MM.1S (cell line): ENCODE data around the gene LRRC37A.
"Not testable (repeated sequence)": the region's sequence is repeated elsewhere in the genome, so short reads cannot be mapped to it uniquely, and the experiment has no call there.

ENCODE experiments used
- DNase-seq: peaks from one replicate; pipeline ENCODE4 v3.0.0-alpha.2; 2015
- H2AFZ ChIP-seq: fragments of 300-600 bp; sonication (generic); 2 replicates; pipeline ENCODE4 v1.6.0; 2016; ENCODE audit warnings: antibody characterized with exemption, low read length
- H3F3A ChIP-seq: fragments of 300-600 bp; sonication (generic); 2 replicates; pipeline ENCODE4 v1.6.1; 2016; ENCODE audit warnings: mild to moderate bottlenecking, antibody characterized with exemption, low read length, moderate library complexity, mixed read lengths; ENCODE audit not compliant: insufficient read depth
- H3K27ac ChIP-seq: fragments of 300-600 bp; sonication (generic); 2 replicates; pipeline ENCODE4 v1.5.1; 2016; ENCODE audit warnings: mild to moderate bottlenecking, low read length
- H3K27me3 ChIP-seq: fragments of 300-600 bp; sonication (generic); replicated peaks from 2 replicates; pipeline ENCODE4 v1.6.0; 2016; ENCODE audit warnings: low read length; ENCODE audit not compliant: insufficient read depth
- H3K36me3 ChIP-seq: fragments of 300-600 bp; sonication (generic); replicated peaks from 2 replicates; pipeline ENCODE4 v1.6.1; 2016; ENCODE audit warnings: mild to moderate bottlenecking, low read length, mixed read lengths; ENCODE audit not compliant: insufficient read depth
- H3K4me1 ChIP-seq: fragments of 300-600 bp; sonication (generic); 2 replicates; pipeline ENCODE4 v1.6.1; 2016; ENCODE audit warnings: low read length, mixed read lengths
- H3K4me2 ChIP-seq: fragments of 300-600 bp; sonication (generic); 2 replicates; pipeline ENCODE4 v1.6.0; 2016; ENCODE audit warnings: low read depth, low read length
- H3K4me3 ChIP-seq: fragments of 300-600 bp; sonication (generic); 2 replicates; pipeline ENCODE4 v1.5.1; 2016; ENCODE audit warnings: low read length, mixed read lengths
- H3K79me2 ChIP-seq: fragments of 300-600 bp; sonication (generic); 2 replicates; pipeline ENCODE4 v1.6.1; 2016; ENCODE audit warnings: mixed run types, low read length, mixed read lengths
- H3K9ac ChIP-seq: fragments of 300-600 bp; sonication (generic); 2 replicates; pipeline ENCODE4 v1.6.1; 2016; ENCODE audit warnings: low read length, mixed read lengths
- H3K9me2 ChIP-seq: fragments of 300-600 bp; sonication (generic); replicated peaks from 2 replicates; pipeline ENCODE4 v1.6.1; 2016; ENCODE audit warnings: mild to moderate bottlenecking, low read length, mixed read lengths; ENCODE audit not compliant: insufficient read depth
- H3K9me3 ChIP-seq: fragments of 300-600 bp; sonication (generic); replicated peaks from 2 replicates; pipeline ENCODE4 v1.6.1; 2016; ENCODE audit warnings: mild to moderate bottlenecking, low read length, mixed read lengths; ENCODE audit not compliant: insufficient read depth
- H4K20me1 ChIP-seq: fragments of 300-600 bp; sonication (generic); 2 replicates; pipeline ENCODE4 v1.6.1; 2016; ENCODE audit warnings: mild to moderate bottlenecking, low read length, moderate library complexity, mixed read lengths; ENCODE audit not compliant: insufficient read depth
- CTCF ChIP-seq: fragments of 300-600 bp; sonication (generic); IDR thresholded peaks from 2 replicates; pipeline ENCODE4 v1.5.1; 2016; ENCODE audit warnings: antibody characterized with exemption, low read length, mixed read lengths
- EZH2 ChIP-seq: fragments of 300-600 bp; sonication (generic); optimal IDR thresholded peaks from 2 replicates; pipeline ENCODE3; 2017; ENCODE audit warnings: low read depth, mild to moderate bottlenecking, antibody characterized with exemption, low read length, mixed read lengths
- EZH2phosphoT487 ChIP-seq: fragments of 300-600 bp; sonication (generic); IDR thresholded peaks from 2 replicates; pipeline ENCODE4 v1.6.1; 2018; ENCODE audit warnings: antibody characterized with exemption, low read length

LRRC37A gene

GRCh38 chr17:46259845-46260661 lies 34.9 kb upstream of the LRRC37A start:
- H2AFZ ChIP-seq, H3K36me3 ChIP-seq, H4K20me1 ChIP-seq, H3K4me1 ChIP-seq, H3K79me2 ChIP-seq, H3K9ac ChIP-seq, H3K27me3 ChIP-seq, H3K27ac ChIP-seq, H3K9me3 ChIP-seq, H3F3A ChIP-seq, H3K9me2 ChIP-seq: not testable (repeated sequence)
- H3K4me3 ChIP-seq: peak overlapping the region; percentile 33; the same call in 1 of the 2 replicates
- DNase-seq: peak; percentile 9
- peak overlapping the region; percentile 65; the same call in 1 of the 2 replicates for H3K4me2 ChIP-seq
- peak; percentile 16; the same call in 1 of the 2 replicates for TF ChIP-seq CTCF

DNA sequence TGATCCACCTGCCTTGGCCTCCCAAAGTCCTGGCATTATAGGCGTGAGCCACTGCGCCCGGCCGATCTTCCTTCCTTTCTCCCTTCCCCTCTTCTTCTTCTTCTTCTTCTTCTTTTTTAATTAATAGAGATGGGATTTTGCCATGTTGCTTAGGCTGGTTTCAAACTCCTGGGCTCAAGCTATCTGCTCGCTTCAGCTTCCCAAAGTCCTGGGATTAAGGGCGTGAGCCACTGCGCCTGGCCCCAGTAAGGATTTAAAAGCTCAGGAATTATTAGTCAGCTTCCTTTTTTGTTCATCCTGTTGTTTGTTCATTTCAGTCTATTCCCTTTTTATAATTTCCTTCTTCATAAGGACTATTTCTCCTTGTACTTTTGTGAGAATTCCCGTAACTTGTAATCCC lies 32.7 kb upstream of the LRRC37A start:
- no peak for DNase-seq
- Histone ChIP-seq H3K9me3 (no peaks in the 10 kb centered on the region), H3K4me1 (peaks cover 10% of the 10 kb centered on the region; the same call in 1 of the 2 replicates), H3K9ac (no peak overlapping the region), H3K27me3 (no peaks in the 10 kb centered on the region), H3K27ac (no peak overlapping the region), H3K4me3 (no peak overlapping the region), H3K36me3 (no peaks in the 10 kb centered on the region), H2AFZ (no peak overlapping the region), H3K4me2 (no peak overlapping the region), H3F3A (peaks cover 4% of the 10 kb centered on the region), H4K20me1 (no peaks in the 10 kb centered on the region), H3K79me2 (no peaks in the 10 kb centered on the region), H3K9me2 (no peaks in the 10 kb centered on the region)
- TF ChIP-seq EZH2 (no peak), CTCF (no peak), EZH2phosphoT487 (no peak)

DNA sequence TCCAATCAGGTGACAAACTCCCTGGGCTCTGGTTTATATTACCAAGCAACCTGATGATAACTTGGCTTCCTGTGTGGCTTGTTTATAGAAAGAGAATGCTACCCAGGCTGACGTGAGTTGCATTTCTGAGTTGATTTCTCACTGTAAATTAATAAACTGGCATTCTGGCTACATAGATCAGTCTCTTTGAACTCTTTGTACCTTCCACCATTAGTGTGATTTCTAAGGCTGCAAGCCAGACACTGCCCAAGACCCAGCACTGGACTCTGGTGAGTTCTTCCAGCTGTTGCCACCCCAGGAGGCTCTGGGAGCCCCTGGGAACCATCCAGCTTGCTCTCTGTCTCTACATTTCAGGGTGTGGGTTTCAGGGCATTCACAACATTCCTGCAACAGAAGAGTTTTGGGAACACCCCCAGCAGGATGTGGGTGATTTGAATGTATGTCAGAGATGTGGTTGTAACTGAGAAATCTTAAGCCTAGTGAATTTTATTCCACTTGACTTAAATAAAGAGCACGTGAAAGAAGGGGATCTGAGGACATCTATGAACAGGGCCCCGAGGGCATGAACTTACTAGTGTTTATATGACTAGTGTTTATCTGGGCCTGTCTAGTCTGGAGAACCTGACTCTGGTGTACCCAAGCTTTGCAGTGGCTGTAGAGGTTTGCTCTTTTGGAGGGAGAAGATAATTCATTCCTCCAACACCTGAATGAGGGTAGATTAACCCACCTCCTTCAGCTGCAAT lies 30.3 kb upstream of the LRRC37A start:
- peaks cover 10% of the 10 kb centered on the region for H3F3A ChIP-seq
- H3K4me1 ChIP-seq: peaks cover 10% of the 10 kb centered on the region; the same call in 1 of the 2 replicates
- no peak overlapping the region for H3K27ac ChIP-seq
- no peaks in the 10 kb centered on the region for H3K36me3 ChIP-seq
- no peak overlapping the region for H3K9ac ChIP-seq
- H4K20me1 ChIP-seq: no peaks in the 10 kb centered on the region
- no peak overlapping the region for H3K4me3 ChIP-seq
- no peaks in the 10 kb centered on the region for H3K79me2 ChIP-seq
- no peak for DNase-seq
- no peak for TF ChIP-seq CTCF
- H2AFZ ChIP-seq: no peak overlapping the region
- no peaks in the 10 kb centered on the region for H3K9me2 ChIP-seq
- H3K27me3 ChIP-seq: no peaks in the 10 kb centered on the region
- H3K4me2 ChIP-seq: no peak overlapping the region
- no peaks in the 10 kb centered on the region for H3K9me3 ChIP-seq

DNA sequence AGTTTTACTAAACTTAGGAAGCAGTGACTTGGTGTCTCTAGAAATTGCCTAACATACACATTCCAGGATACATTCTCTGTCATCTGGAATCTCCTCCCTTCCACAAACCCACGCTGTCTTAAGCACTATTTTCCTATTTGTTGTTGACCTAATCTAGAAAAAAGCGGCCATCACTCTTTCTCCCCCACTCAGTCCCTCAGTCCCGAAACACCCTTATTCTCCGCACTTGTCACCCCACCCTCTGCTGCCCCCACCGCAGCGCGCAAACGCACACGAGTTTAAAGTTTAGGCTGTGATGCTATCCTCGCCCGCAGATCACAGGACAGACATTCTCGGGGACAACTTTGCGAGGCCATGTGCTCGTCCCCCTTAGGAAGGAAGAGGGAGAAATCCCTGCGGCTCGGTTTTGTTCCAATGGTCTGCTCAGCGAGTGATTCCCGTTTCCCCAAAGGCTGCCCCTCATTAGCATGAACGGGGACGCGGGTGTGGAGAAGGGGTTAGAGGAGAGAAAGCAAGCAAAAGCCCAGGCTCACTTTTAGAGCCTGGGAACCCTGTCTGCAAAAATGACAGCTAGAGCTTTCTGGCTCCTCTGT lies 28.8 kb upstream of the LRRC37A start:
- H3K27me3 ChIP-seq, H3K79me2 ChIP-seq, H3K9me3 ChIP-seq, H3K9me2 ChIP-seq, H3K36me3 ChIP-seq, DNase-seq, H4K20me1 ChIP-seq: not testable (repeated sequence)
- Histone ChIP-seq H3K4me2 (peak overlapping the region; percentile 64), H3K4me1 (peaks cover 10% of the 10 kb centered on the region; the same call in 1 of the 2 replicates), H3K27ac (peak overlapping the region; percentile 31; the same call in 1 of the 2 replicates), H3K9ac (peak overlapping the region; percentile 73), H2AFZ (peak overlapping the region; percentile 97), H3K4me3 (peak overlapping the region; percentile 59), H3F3A (peaks cover 10% of the 10 kb centered on the region)
